Skeletal muscle satellite cell (primary cell): ENCODE results near the gene METTL23.

Source experiments
- H3K27me3 ChIP-seq: 2 replicates; pipeline ENCODE4 v1.7.0; 2013; ENCODE audit warnings: low read length; ENCODE audit not compliant: control insufficient read depth, insufficient read depth
- H3K36me3 ChIP-seq: 2 replicates; pipeline ENCODE4 v1.7.0; 2013; ENCODE audit warnings: mild to moderate bottlenecking, control low read depth, low read length; ENCODE audit not compliant: insufficient read depth
- H3K4me1 ChIP-seq: 2 replicates; pipeline ENCODE4 v1.7.0; 2013; ENCODE audit warnings: low read length; ENCODE audit not compliant: control insufficient read depth, insufficient read depth
- H3K4me2 ChIP-seq: 2 replicates; pipeline ENCODE4 v1.7.0; 2013; ENCODE audit warnings: mild to moderate bottlenecking, low read length
- H3K4me3 ChIP-seq: 2 replicates; pipeline ENCODE4 v1.7.0; 2013; ENCODE audit warnings: low read length
- H3K9ac ChIP-seq: 2 replicates; pipeline ENCODE4 v1.7.0; 2013; ENCODE audit warnings: mild to moderate bottlenecking, low read depth, low read length, moderate library complexity
- H3K9me3 ChIP-seq: replicated peaks from 2 replicates; pipeline ENCODE4 v1.7.0; 2013; ENCODE audit warnings: mild to moderate bottlenecking, control low read depth, low read length

METTL23 gene

GRCh38 chr17:76685846-76686245 is 40.8 kb upstream of the METTL23 start:
- peaks cover 45% of the 10 kb centered on the region for H3K36me3 ChIP-seq
- H3K4me1 ChIP-seq, result peaks cover 76% of the 10 kb centered on the region
- no peak overlapping the region for H3K4me2 ChIP-seq
- H3K27me3 ChIP-seq, result no peaks in the 10 kb centered on the region
- H3K9ac ChIP-seq, result no peak overlapping the region
- no peak overlapping the region for H3K4me3 ChIP-seq
- H3K9me3 ChIP-seq, result no peaks in the 10 kb centered on the region

- Histone ChIP-seq H3K36me3 (peaks cover 48% of the 10 kb centered on the region), H3K9me3 (no peaks in the 10 kb centered on the region), H3K9ac (peak overlapping the region; percentile 76), H3K27me3 (no peaks in the 10 kb centered on the region), H3K4me3 (no peak overlapping the region), H3K4me2 (peak overlapping the region; percentile 74), H3K4me1 (peaks cover 77% of the 10 kb centered on the region)
Measured at GRCh38 chr17:76686538-76687297, 39.9 kb upstream of the METTL23 start.

- H3K9me3 ChIP-seq, result no peaks in the 10 kb centered on the region
- peak overlapping the region; percentile 34 for H3K4me3 ChIP-seq
- H3K4me2 ChIP-seq, result peak overlapping the region; percentile 74
- peaks cover 47% of the 10 kb centered on the region for H3K36me3 ChIP-seq
- no peaks in the 10 kb centered on the region for H3K27me3 ChIP-seq
- peak overlapping the region; percentile 76 for H3K9ac ChIP-seq
- peaks cover 71% of the 10 kb centered on the region for H3K4me1 ChIP-seq
Measured at GRCh38 chr17:76687298-76688164, 39.1 kb upstream of the METTL23 start.

GRCh38 chr17:76688165-76688622 is 38.4 kb upstream of the METTL23 start:
- H3K4me1 ChIP-seq, result peaks cover 70% of the 10 kb centered on the region
- H3K4me3 ChIP-seq, result peak overlapping the region; percentile 34
- peaks cover 40% of the 10 kb centered on the region for H3K36me3 ChIP-seq
- H3K27me3 ChIP-seq, result no peaks in the 10 kb centered on the region
- peak overlapping the region; percentile 76 for H3K9ac ChIP-seq
- peak overlapping the region; percentile 74 for H3K4me2 ChIP-seq
- no peaks in the 10 kb centered on the region for H3K9me3 ChIP-seq

GRCh38 chr17:76689859-76690258 is 36.8 kb upstream of the METTL23 start:
- no peaks in the 10 kb centered on the region for H3K27me3 ChIP-seq
- peaks cover 29% of the 10 kb centered on the region for H3K36me3 ChIP-seq
- peak overlapping the region; percentile 76 for H3K9ac ChIP-seq
- no peak overlapping the region for H3K4me3 ChIP-seq
- H3K4me2 ChIP-seq, result peak overlapping the region; percentile 74
- peaks cover 67% of the 10 kb centered on the region for H3K4me1 ChIP-seq
- no peaks in the 10 kb centered on the region for H3K9me3 ChIP-seq

GRCh38 chr17:76690596-76691280 is 35.9 kb upstream of the METTL23 start:
- Histone ChIP-seq H3K9me3 (no peaks in the 10 kb centered on the region), H3K4me3 (no peak overlapping the region), H3K36me3 (peaks cover 26% of the 10 kb centered on the region), H3K9ac (no peak overlapping the region), H3K4me1 (peaks cover 75% of the 10 kb centered on the region), H3K27me3 (no peaks in the 10 kb centered on the region), H3K4me2 (no peak overlapping the region)

- peaks cover 80% of the 10 kb centered on the region for H3K4me1 ChIP-seq
- H3K4me3 ChIP-seq, result no peak overlapping the region
- H3K36me3 ChIP-seq, result peaks cover 23% of the 10 kb centered on the region
- no peaks in the 10 kb centered on the region for H3K27me3 ChIP-seq
- no peaks in the 10 kb centered on the region for H3K9me3 ChIP-seq
- H3K9ac ChIP-seq, result no peak overlapping the region
- no peak overlapping the region for H3K4me2 ChIP-seq
Measured at GRCh38 chr17:76691379-76692191, 35.1 kb upstream of the METTL23 start.

- Histone ChIP-seq H3K9me3 (no peaks in the 10 kb centered on the region), H3K4me1 (peaks cover 82% of the 10 kb centered on the region), H3K9ac (peak overlapping the region; percentile 2), H3K27me3 (no peaks in the 10 kb centered on the region), H3K4me2 (peak overlapping the region; percentile 69), H3K4me3 (no peak overlapping the region), H3K36me3 (peaks cover 7% of the 10 kb centered on the region)
Measured at GRCh38 chr17:76695059-76695831, 31.4 kb upstream of the METTL23 start.

GRCh38 chr17:76696763-76697701 is 29.6 kb upstream of the METTL23 start:
- Histone ChIP-seq H3K4me1 (peaks cover 85% of the 10 kb centered on the region), H3K36me3 (no peaks in the 10 kb centered on the region), H3K9ac (peak overlapping the region; percentile 76)

More at GRCh38 chr17:76696763-76697701, 29.6 kb upstream of the METTL23 start:
- H3K4me3 ChIP-seq, result peak overlapping the region; percentile 43
- no peaks in the 10 kb centered on the region for H3K27me3 ChIP-seq
- H3K9me3 ChIP-seq, result no peaks in the 10 kb centered on the region
- H3K4me2 ChIP-seq, result peak overlapping the region; percentile 65
